ENCODE data around the gene EXOSC2.

DNA sequence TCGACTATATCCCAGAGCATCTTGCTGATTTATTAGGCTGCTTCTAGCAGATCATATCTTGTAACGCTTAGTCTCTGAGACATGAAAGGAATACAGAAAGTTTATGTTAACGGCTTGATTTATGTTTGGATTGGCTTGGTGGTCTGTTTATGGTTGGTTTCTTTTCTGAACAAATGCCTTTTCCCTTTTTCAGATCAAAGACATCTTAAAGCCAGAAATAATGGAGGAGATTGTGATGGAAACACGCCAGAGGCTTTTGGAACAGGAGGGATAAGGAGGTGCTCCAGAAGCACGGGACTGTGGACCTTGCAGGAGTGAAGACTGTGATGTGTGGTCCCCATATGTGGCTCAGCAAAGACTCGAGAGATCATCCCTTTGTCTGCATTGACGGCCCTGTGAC, 9.9 kb downstream of the EXOSC2 start:
- no peak for TF ChIP-seq CTCF (IDR thresholded peaks at IDR 0.05)
- TF ChIP-seq EZH2phosphoT487 (IDR thresholded peaks at IDR 0.05): no peak
